ENCODE measurements around the gene SYTL3. TPM values are rescaled to one million over a fixed set of nuclear protein-coding genes. Genes with fewer than 3 reads are reported as not detected.

The SYTL3 gene
- total and polyA plus RNA-seq, 2 of the 8 experiments (the other 6 are each of a cell fraction or from before 2014, with no cell fraction given), result 0.27 to 0.99 TPM

DNA sequence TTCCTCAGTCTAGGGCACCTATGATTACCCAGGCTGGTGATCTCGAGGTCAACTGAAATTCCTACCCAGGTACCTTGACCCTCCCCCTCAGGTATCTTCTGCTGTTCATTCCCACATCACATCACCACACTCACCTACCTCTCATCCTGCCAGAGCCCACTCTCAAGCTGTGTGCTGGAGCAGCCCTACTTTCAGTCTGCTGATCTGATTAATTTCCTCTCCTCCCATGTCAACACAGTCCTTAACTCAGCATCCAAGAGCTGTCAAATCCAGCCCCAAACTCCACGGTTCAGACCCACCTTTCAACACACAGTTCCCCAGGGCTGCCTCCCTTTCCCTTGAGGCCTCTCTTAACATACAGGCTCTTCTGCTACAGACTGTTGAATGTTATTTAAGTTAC lies 126.9 kb downstream of the SYTL3 start:
- FAIRE-seq, result no peak
- H3K4me3 ChIP-seq (ENCODE audit: extremely low read depth in 1 of 4, insufficient read depth in 2 of 4, low read depth in 3 of 4, low read length in 4 of 4), result no peak overlapping the region
- no peaks in the 10 kb centered on the region for H3K27me3 ChIP-seq (replicated peaks in 1 of 4; ENCODE audit: control insufficient read depth in 3 of 4, extremely low read depth in 1 of 4, insufficient read depth in 3 of 4, low read length in 3 of 4)
- H2BK12ac ChIP-seq (ENCODE audit: low read depth, low read length), result no peak overlapping the region
- H3K27ac ChIP-seq (ENCODE audit: low read depth, low read length), result no peak overlapping the region
- H3K4me2 ChIP-seq (ENCODE audit: insufficient read depth in 1 of 2, low read depth in 2 of 2, low read length in 2 of 2), result no peak overlapping the region
- H3K79me2 ChIP-seq (ENCODE audit: control insufficient read depth in 1 of 2, insufficient read depth in 2 of 2, low read length in 2 of 2), result peaks cover 0 to 70% of the 10 kb centered on the region in 2 experiments; a peak in 3 of 4 replicates
- POLR2A ChIA-PET (ENCODE audit: partially characterized antibody), result interaction anchor here (0.7 to 7.6 kb wide), 3 partner anchors 11 to 41 kb away, joined by 3 to 75 read pairs (median 3); no protein-coding TSS in a partner anchor
- peaks cover 20 to 29% of the 10 kb centered on the region in 2 experiments for H4K20me1 ChIP-seq (replicated peaks in 1 of 2; ENCODE audit: control insufficient read depth in 1 of 2, insufficient read depth in 2 of 2, low read length in 2 of 2)
- no peaks in the 10 kb centered on the region for H3K9me3 ChIP-seq (ENCODE audit: insufficient read depth in 2 of 2, low read depth in 1 of 2, low read length in 1 of 2)
- no peak for DNase-seq (ENCODE audit: low read depth in 1 of 2, low spot score in 2 of 2)
- no peak overlapping the region for H3K9ac ChIP-seq (replicated peaks in 1 of 4; ENCODE audit: extremely low read depth in 1 of 4, low read depth in 3 of 4, low read length in 3 of 4)
- no peak overlapping the region for H2AK5ac ChIP-seq (ENCODE audit: low read depth, low read length)
- no peaks in the 10 kb centered on the region for H3K23me2 ChIP-seq (ENCODE audit: low read depth, low read length)
- H3K56ac ChIP-seq (replicated peaks; ENCODE audit: insufficient read length, low read depth, low read length), result no peak overlapping the region
- H3K36me3 ChIP-seq (ENCODE audit: control insufficient read depth in 2 of 4, insufficient read depth in 4 of 4, low read length in 3 of 4), result peaks cover 30 to 95% (median 79%) of the 10 kb centered on the region in 4 experiments
- no peak overlapping the region for H4K8ac ChIP-seq (ENCODE audit: extremely low read depth, insufficient read depth, low read length)
- no peak overlapping the region for H2BK120ac ChIP-seq (replicated peaks; ENCODE audit: low read depth, low read length)
- no peak overlapping the region for H3K4ac ChIP-seq (replicated peaks; ENCODE audit: insufficient read length, low read depth, low read length)
- H3K4me1 ChIP-seq (replicated peaks in 1 of 4; ENCODE audit: control insufficient read depth in 3 of 4, insufficient read depth in 4 of 4, low read length in 3 of 4), result peaks cover 0 to 5% (median 2%) of the 10 kb centered on the region in 4 experiments; a peak in 3 of 7 replicates
- no peak overlapping the region for H3K18ac ChIP-seq (ENCODE audit: extremely low read depth, low read length)
- no peak overlapping the region for H2BK15ac ChIP-seq (ENCODE audit: low read length)
- H4K5ac ChIP-seq (ENCODE audit: insufficient read length, low read depth, low read length), result no peak overlapping the region
- WGBS, 2 experiments (ENCODE audit: extremely low coverage in 1 of 2, insufficient coverage in 1 of 2, insufficient read length in 1 of 2, insufficient replicate concordance in 2 of 2, low coverage in 1 of 2, low lambda C conversion rate in 2 of 2, missing lambda C conversion rate in 1 of 2), result 72% methylated on average over 2 of the region's 2 CpGs; no CpG with 5 or more reads in 1 of the 2 experiments
- no peak overlapping the region for H3K14ac ChIP-seq (ENCODE audit: insufficient read length)
- no peak overlapping the region for H3K23ac ChIP-seq (ENCODE audit: insufficient read length)
- no peak overlapping the region for H2BK20ac ChIP-seq (ENCODE audit: low read length)
- CTCF ChIA-PET (ENCODE audit: partially characterized antibody), result interaction anchor here (0.9 to 1.8 kb wide), 4 partner anchors 9 to 327 kb away, joined by 3 to 5 read pairs (median 4); no protein-coding TSS in a partner anchor
- H4K91ac ChIP-seq (replicated peaks; ENCODE audit: insufficient read length, low read length), result no peak overlapping the region
- H2BK5ac ChIP-seq (ENCODE audit: low read depth, low read length), result no peak overlapping the region
- H3K79me1 ChIP-seq (ENCODE audit: low read depth, low read length), result peaks cover 13% of the 10 kb centered on the region
- no peak overlapping the region for H2AFZ ChIP-seq (ENCODE audit: low read length)
- TF ChIP-seq POLR2A (IDR thresholded peaks at IDR 0.05; ENCODE audit: control extremely low read depth in 1 of 2, low read depth in 2 of 2, low read length in 2 of 2) (0 out of 3 replicates have a peak, but pooled peaks of 1 of the 2 experiments have one; percentile 30), POLR2AphosphoS5 (IDR thresholded peaks at IDR 0.05; ENCODE audit: low read depth, low read length) (peak; percentile 43; the same call in 1 of the 2 replicates)
- TF ChIP-seq, protein P1, sequence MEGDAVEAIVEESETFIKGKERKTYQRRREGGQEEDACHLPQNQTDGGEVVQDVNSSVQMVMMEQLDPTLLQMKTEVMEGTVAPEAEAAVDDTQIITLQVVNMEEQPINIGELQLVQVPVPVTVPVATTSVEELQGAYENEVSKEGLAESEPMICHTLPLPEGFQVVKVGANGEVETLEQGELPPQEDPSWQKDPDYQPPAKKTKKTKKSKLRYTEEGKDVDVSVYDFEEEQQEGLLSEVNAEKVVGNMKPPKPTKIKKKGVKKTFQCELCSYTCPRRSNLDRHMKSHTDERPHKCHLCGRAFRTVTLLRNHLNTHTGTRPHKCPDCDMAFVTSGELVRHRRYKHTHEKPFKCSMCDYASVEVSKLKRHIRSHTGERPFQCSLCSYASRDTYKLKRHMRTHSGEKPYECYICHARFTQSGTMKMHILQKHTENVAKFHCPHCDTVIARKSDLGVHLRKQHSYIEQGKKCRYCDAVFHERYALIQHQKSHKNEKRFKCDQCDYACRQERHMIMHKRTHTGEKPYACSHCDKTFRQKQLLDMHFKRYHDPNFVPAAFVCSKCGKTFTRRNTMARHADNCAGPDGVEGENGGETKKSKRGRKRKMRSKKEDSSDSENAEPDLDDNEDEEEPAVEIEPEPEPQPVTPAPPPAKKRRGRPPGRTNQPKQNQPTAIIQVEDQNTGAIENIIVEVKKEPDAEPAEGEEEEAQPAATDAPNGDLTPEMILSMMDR (IDR thresholded peaks at IDR 0.05; ENCODE audit: control extremely low read depth in 1 of 3, insufficient read depth in 1 of 3, low read depth in 1 of 3, low read length in 3 of 3), result no peak
